NB4 (cell line): ENCODE results near the gene GSS.

Experiments
- CTCF ChIP-seq: IDR thresholded peaks from one replicate; pipeline ENCODE4 v1.5.1; 2012; ENCODE audit warnings: low read depth, low read length
- MAX ChIP-seq: IDR thresholded peaks from 2 replicates; pipeline ENCODE4 v1.6.1; 2011; ENCODE audit warnings: low read depth, low read length
- MYC ChIP-seq: IDR thresholded peaks from 2 replicates; pipeline ENCODE4 v1.6.1; 2011; ENCODE audit warnings: low read depth, low read length
- POLR2A ChIP-seq: IDR thresholded peaks from 2 replicates; pipeline ENCODE4 v1.6.1; 2011; ENCODE audit warnings: mild to moderate bottlenecking; ENCODE audit not compliant: insufficient read length; ENCODE audit errors: extremely low read depth

GRCh38 chr20:34891166-34892062 is 64.2 kb downstream of the GSS start:
- TF ChIP-seq CTCF = no peak
- no peak for TF ChIP-seq POLR2A
- no peak for TF ChIP-seq MAX
- no peak for TF ChIP-seq MYC
